Metanephros (tissue), 2 donors: ENCODE results near the gene CLEC4C. TPM values are rescaled to one million over a fixed set of nuclear protein-coding genes. Genes with fewer than 3 reads are reported as not detected.

Experiments used
- small RNA-seq: library from RNA; depleted of rRNA; stranded (forward); fragments of <200 nt; gene quantifications from one replicate; pipeline ENCODE3, GENCODE V24; 2014; ENCODE audit warnings: low replicate concordance
- total RNA-seq: library from RNA; depleted of rRNA; stranded (reverse); fragments of >200 nt; gene quantifications from one replicate; pipeline ENCODE4 v1.2.3, GENCODE V29; 2014

Gene CLEC4C
- 0.29 TPM for total RNA-seq

DNA sequence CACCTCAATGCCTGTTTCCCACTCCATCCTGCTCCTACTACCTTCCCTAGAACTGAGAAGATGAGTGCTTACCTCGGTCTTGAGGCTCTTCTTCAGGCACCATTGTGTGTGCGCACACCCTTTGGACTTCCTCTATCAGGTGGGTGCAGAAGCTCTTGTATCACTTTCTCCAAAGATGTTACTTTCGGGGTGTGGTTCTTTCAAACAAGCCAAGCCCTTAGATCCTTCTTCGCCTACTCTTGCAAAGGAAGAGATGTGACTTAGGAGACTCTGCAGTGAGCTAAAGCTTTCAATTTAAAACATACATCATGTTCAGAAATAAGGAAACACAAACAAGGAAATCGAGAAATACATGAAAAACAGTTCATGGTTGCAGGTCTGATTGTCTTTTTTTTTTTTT is at the start of gene CLEC4C:
Gene CLEC4C, minus strand, starts transcription at position 130 of the 400 bp plus-strand sequence. Its CDS starts 27 bp downstream, at position 103.

GRCh38 chr12:7788884-7789528 is 41.8 kb upstream of the CLEC4C start, which contains the start of gene NANOG:
TSS of gene NANOG (plus strand) at chr12:7789402. CDS start at chr12:7789615, 213 bp downstream.

GRCh38 chr12:7711133-7711532 is 36.0 kb downstream of the CLEC4C start, which contains the start of gene DPPA3:
TSS of gene DPPA3 (plus strand) at chr12:7711433. CDS start at chr12:7711571, 138 bp downstream.

DNA sequence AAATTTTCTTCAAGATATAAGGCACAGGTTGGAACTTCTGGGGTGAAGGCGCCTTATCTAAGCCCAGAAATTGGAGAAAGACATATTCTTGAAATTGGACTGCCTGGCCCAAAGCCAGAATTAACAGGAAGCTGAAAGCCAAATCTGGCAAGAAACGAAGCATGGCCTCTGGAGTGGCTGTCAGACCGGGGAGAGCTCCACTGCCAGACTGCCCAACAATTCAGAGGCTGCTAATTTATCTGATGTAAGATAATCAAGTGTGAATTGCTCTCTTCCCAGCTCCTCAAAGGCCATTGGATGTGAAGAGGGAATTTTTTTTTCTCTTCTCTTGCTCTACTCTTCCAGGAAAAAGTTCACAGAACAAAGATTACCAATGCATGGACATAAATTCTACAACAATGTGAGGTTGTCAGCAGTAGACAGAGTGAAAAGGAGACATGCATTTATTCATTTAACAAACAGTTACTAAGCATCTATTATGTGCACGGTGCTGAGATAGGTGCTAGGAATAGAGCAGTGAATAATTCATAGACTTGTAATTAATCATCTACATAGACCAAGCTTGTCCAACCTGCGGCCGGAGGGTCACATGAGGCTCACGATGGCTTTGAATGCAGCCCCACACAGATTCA is 51.5 kb downstream of the CLEC4C start, which contains the start of gene GDF3:
Gene GDF3, minus strand, starts transcription at position 210 of the 632 bp plus-strand sequence. Its CDS starts 47 bp downstream, at position 163.

Small RNAs within 50 kb of the gene (small RNA-seq; reads per million reads assigned to genes)
- not detected for gene RF00019

Other genes with a start within 250 kb of the CLEC4C start
- 18.8 TPM for gene CD163, start 243.6 kb downstream of the CLEC4C start, total RNA-seq
- not detected for gene APOBEC1, start 81.5 kb downstream of the CLEC4C start, total RNA-seq
- 0.64 TPM for gene GDF3, start 51.6 kb downstream of the CLEC4C start, total RNA-seq
- not detected for gene DPPA3, start 35.9 kb downstream of the CLEC4C start, total RNA-seq
- gene NANOGNB, start 17.8 kb upstream of the CLEC4C start, total RNA-seq: not detected
- gene NANOG, start 42.0 kb upstream of the CLEC4C start, total RNA-seq: 0.06 TPM
- 0.64 TPM for gene SLC2A14, start 125.5 kb upstream of the CLEC4C start, total RNA-seq
- gene SLC2A3, start 188.8 kb upstream of the CLEC4C start, total RNA-seq: 150 TPM